GM21786 (cell line): ENCODE results near the gene FNDC11.
"Not testable (repeated sequence)": the region's sequence is repeated elsewhere in the genome, so short reads cannot be mapped to it uniquely, and the experiment has no call there.

ENCODE experiments used
- ATAC-seq: cut with Tn5 transposase; IDR thresholded peaks from one replicate; pipeline ENCODE4 v1.9.1; 2021; ENCODE audit not compliant: unreplicated experiment

The FNDC11 gene

GRCh38 chr20:63553933-63554290 is at the start of gene FNDC11:
Gene FNDC11 (plus strand): TSS chr20:63554159. CDS start chr20:63555664, 1,505 bp downstream.
- no peak for ATAC-seq

GRCh38 chr20:63504642-63505041 is 49.3 kb upstream of the FNDC11 start:
- no peak for ATAC-seq

- no peak for ATAC-seq
Measured at GRCh38 chr20:63505281-63505680, 48.7 kb upstream of the FNDC11 start.

GRCh38 chr20:63505723-63506122 is 48.2 kb upstream of the FNDC11 start:
- ATAC-seq = no peak

GRCh38 chr20:63507083-63507743 is 46.7 kb upstream of the FNDC11 start:
- no peak for ATAC-seq

- no peak for ATAC-seq
Measured at GRCh38 chr20:63508072-63508768, 45.7 kb upstream of the FNDC11 start.

- ATAC-seq = no peak
Measured at GRCh38 chr20:63509088-63509564, 44.8 kb upstream of the FNDC11 start.

GRCh38 chr20:63513207-63513606 is 40.8 kb upstream of the FNDC11 start:
- ATAC-seq = no peak

- ATAC-seq = not testable (repeated sequence)
Measured at GRCh38 chr20:63514520-63514919, 39.4 kb upstream of the FNDC11 start.

- no peak for ATAC-seq
Measured at GRCh38 chr20:63517376-63518309, 36.3 kb upstream of the FNDC11 start.

- ATAC-seq = no peak
Measured at GRCh38 chr20:63518351-63518861, 35.6 kb upstream of the FNDC11 start.

- ATAC-seq = no peak
Measured at GRCh38 chr20:63518946-63519667, 34.9 kb upstream of the FNDC11 start.

GRCh38 chr20:63519668-63520503 is 34.1 kb upstream of the FNDC11 start:
- peak; percentile 33 for ATAC-seq

- ATAC-seq = peak; percentile 56
Measured at GRCh38 chr20:63520504-63520933, 33.4 kb upstream of the FNDC11 start, which contains the start of gene PPDPF. Gene PPDPF (plus strand): TSS chr20:63520765. CDS start chr20:63521309, 544 bp downstream.

GRCh38 chr20:63520934-63521601 is 32.9 kb upstream of the FNDC11 start:
- peak; percentile 31 for ATAC-seq

GRCh38 chr20:63521602-63522001 is 32.4 kb upstream of the FNDC11 start:
- ATAC-seq = no peak

- no peak for ATAC-seq
Measured at GRCh38 chr20:63522091-63522868, 31.7 kb upstream of the FNDC11 start.

- no peak for ATAC-seq
Measured at GRCh38 chr20:63522981-63523611, 30.9 kb upstream of the FNDC11 start.
